ENCODE results near the gene EPHB2. TPM values are rescaled to one million over a fixed set of nuclear protein-coding genes. Genes with fewer than 3 reads are reported as not detected.
A peak's percentile ranks its signal among the peaks of the same experiment; 100 is the strongest.

The EPHB2 gene
- total RNA-seq, 2 experiments from 2014 or later = 0.13 TPM; not detected in 1

DNA sequence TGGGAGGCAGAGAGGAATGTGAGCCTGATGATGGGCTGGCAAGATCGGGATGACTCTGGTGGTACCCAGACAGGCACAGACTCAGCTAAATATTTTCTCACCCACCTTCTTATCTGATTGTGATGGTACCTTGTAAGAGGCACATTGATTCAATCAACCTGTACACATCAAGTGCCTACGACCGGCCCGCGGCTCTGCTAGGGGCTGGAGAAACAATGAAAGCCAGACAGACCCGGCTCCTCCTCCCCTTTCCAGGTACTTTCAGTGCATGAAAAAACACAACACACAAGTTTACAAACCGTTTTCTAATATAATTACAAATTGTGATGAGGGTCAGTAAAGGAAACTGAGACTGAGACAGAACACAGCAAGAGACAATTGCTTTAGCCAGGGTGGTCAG, 147.0 kb downstream of the EPHB2 start:
- TF ChIP-seq, protein P1, sequence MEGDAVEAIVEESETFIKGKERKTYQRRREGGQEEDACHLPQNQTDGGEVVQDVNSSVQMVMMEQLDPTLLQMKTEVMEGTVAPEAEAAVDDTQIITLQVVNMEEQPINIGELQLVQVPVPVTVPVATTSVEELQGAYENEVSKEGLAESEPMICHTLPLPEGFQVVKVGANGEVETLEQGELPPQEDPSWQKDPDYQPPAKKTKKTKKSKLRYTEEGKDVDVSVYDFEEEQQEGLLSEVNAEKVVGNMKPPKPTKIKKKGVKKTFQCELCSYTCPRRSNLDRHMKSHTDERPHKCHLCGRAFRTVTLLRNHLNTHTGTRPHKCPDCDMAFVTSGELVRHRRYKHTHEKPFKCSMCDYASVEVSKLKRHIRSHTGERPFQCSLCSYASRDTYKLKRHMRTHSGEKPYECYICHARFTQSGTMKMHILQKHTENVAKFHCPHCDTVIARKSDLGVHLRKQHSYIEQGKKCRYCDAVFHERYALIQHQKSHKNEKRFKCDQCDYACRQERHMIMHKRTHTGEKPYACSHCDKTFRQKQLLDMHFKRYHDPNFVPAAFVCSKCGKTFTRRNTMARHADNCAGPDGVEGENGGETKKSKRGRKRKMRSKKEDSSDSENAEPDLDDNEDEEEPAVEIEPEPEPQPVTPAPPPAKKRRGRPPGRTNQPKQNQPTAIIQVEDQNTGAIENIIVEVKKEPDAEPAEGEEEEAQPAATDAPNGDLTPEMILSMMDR (IDR thresholded peaks at IDR 0.05) = no peak
- Mint-ChIP-seq H3K4me1 (ENCODE audit: low read depth) (no peaks in the 10 kb centered on the region), H3K36me3 (ENCODE audit: low read depth) (no peaks in the 10 kb centered on the region), H3K4me3 (no peak overlapping the region), H3K9me3 (no peaks in the 10 kb centered on the region), H3K27me3 (peaks cover 1% of the 10 kb centered on the region), H3K27ac (no peak overlapping the region)
- ChIA-PET POLR2A (no interaction called here), CTCF (interaction anchor here (0.9 kb wide), 1 partner anchor 153 kb away, joined by 3 read pairs; no protein-coding TSS in a partner anchor)
- intact Hi-C loops (cut with micrococcal nuclease) = no loop called here
- DNase-seq (no peak), ATAC-seq (no peak)

DNA sequence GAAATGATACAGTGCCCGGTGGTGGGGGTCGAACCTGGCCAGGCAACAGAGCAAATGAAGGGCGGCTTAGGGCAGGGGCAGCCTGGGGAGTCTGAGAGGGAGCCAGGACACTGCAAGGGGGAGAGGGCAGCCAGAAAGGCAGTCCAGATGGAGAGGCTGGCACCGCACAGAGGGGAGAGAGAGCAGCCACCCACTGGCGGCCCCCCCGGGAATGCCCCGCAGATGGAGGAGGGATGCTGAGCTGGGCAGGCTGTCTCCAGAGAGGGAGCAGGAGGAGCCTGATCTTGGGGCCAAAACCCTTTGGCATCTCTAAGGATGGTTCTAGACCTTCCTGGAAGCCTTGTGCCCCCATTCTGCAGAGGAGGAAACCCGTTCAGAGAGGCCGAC, 149.8 kb downstream of the EPHB2 start:
- TF ChIP-seq, protein P1 (IDR thresholded peaks at IDR 0.05) = no peak
- no peak for ATAC-seq
- Mint-ChIP-seq H3K27me3 (no peaks in the 10 kb centered on the region), H3K9me3 (no peaks in the 10 kb centered on the region), H3K27ac (no peak overlapping the region), H3K4me1 (ENCODE audit: low read depth) (no peaks in the 10 kb centered on the region), H3K4me3 (no peak overlapping the region), H3K36me3 (ENCODE audit: low read depth) (no peaks in the 10 kb centered on the region)
- DNase-seq = no peak
- intact Hi-C loops (cut with micrococcal nuclease) = no loop called here
- ChIA-PET POLR2A (no interaction called here), CTCF (interaction anchor here (2.4 kb wide), 1 partner anchor 156 kb away, joined by 11 read pairs; no protein-coding TSS in a partner anchor)

DNA sequence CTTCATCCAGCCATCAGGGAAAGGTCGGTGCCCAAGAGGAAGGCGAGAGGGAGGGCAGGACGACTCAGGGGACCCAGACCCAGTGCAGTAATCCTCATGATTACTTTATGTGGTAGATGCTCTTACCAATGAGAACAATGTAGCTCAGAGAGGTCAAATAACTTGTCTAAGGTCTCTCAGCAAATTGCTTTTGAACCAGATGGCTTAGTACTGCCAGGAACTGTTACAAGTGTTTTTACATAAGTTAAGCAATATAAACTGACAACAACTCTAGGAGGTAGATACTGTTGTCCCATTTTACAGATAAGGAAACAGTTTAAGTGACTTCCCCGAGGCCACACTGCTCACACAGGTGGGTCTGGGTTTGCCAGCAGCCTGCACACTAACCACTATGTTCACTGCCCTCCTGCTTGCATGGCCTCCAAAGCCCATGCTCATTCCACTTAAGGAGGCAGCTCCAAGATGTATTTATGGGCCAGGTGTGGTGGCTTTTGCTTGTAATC, 150.3 kb downstream of the EPHB2 start:
- intact Hi-C loops (cut with micrococcal nuclease) = no loop called here
- Mint-ChIP-seq H3K4me1 (ENCODE audit: low read depth) (no peaks in the 10 kb centered on the region), H3K4me3 (no peak overlapping the region), H3K27ac (no peak overlapping the region), H3K27me3 (no peaks in the 10 kb centered on the region), H3K36me3 (ENCODE audit: low read depth) (no peaks in the 10 kb centered on the region), H3K9me3 (no peaks in the 10 kb centered on the region)
- ATAC-seq (no peak), DNase-seq (no peak)
- TF ChIP-seq, protein P1 (IDR thresholded peaks at IDR 0.05) = no peak
- CTCF ChIA-PET = interaction anchor here (0.8 to 2.4 kb wide), 9 partner anchors 9 to 183 kb away, joined by 3 to 11 read pairs (median 4); no protein-coding TSS in a partner anchor
- POLR2A ChIA-PET = no interaction called here

DNA sequence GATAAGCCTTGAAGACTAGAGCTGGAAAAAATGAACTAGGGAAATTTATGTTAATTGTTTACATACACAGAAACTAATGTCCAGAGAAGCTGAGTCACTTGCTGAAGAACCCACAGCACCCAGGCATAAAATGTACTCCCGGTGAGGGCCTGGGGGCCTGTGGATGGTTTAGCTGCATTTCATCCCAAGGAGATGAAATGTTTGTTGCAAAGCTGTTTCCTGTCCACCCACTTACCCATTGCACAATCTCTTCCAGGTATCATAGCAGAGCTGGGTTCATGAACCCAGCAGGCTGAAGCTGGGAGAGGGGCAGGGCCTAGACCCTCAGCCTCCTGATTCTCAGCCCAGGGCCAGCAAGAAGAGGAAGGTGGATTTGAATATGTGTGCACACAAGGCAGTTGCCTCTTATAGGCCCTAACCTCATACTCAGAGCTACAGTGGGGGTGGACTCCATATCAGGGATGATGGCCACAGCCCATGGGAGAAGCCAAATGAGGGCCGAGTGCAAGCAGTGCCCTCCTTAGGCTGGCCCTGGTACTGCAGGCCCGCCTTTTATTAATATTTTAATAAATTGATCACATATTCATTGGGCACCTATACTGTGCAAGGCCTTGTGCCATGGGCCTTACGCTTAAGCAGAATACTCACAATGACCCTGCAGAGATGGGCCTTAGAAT, 151.3 kb downstream of the EPHB2 start:
- ATAC-seq (peak; percentile 42), DNase-seq (peak; percentile 43)
- POLR2A ChIA-PET = no interaction called here
- Mint-ChIP-seq H3K27ac (no peak overlapping the region), H3K36me3 (ENCODE audit: low read depth) (no peaks in the 10 kb centered on the region), H3K27me3 (peaks cover 3% of the 10 kb centered on the region), H3K4me3 (no peak overlapping the region), H3K4me1 (ENCODE audit: low read depth) (no peaks in the 10 kb centered on the region), H3K9me3 (no peaks in the 10 kb centered on the region)
- intact Hi-C loops (cut with micrococcal nuclease) = no loop called here
- CTCF ChIA-PET = interaction anchor here (0.8 to 2.4 kb wide), 11 partner anchors 8 to 184 kb away, joined by 3 to 11 read pairs (median 4); no protein-coding TSS in a partner anchor
- TF ChIP-seq, protein P1 (IDR thresholded peaks at IDR 0.05) = peak; percentile 50

DNA sequence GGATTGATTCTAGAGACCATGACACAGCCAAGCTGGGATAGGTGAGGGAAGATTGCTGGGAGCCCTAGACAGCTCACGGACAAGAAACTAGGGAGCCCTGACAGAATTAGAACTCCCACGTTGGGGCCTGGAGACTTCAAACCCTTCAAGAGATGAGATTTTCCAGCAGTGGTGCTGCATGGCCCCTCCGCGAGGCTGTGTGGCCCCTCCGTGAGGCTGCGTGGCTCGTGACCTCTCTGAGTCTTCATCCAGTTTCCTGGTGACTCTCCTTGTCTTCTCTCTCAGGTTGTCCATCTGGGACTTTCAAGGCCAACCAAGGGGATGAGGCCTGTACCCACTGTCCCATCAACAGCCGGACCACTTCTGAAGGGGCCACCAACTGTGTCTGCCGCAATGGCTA, 152.1 kb downstream of the EPHB2 start:
- POLR2A ChIA-PET = no interaction called here
- CTCF ChIA-PET = interaction anchor here (1.4 to 2.4 kb wide), 5 partner anchors 11 to 158 kb away, joined by 3 to 11 read pairs (median 7); no protein-coding TSS in a partner anchor
- no peaks in the 10 kb centered on the region for H3K9me3 Mint-ChIP-seq
- TF ChIP-seq, protein P1 (IDR thresholded peaks at IDR 0.05) = no peak
- no peak for DNase-seq
- no peak overlapping the region for H3K4me3 Mint-ChIP-seq
- no peak for ATAC-seq
- H3K27ac Mint-ChIP-seq = no peak overlapping the region
- peaks cover 3% of the 10 kb centered on the region for H3K27me3 Mint-ChIP-seq
- intact Hi-C loops (cut with micrococcal nuclease) = no loop called here
- no peaks in the 10 kb centered on the region for H3K4me1 Mint-ChIP-seq (ENCODE audit: low read depth)
- no peaks in the 10 kb centered on the region for H3K36me3 Mint-ChIP-seq (ENCODE audit: low read depth)

Data from activated CD8-positive, alpha-beta T cell treated with anti-CD3 and anti-CD28 coated beads for 36 hours (primary cell).